ENCODE data around the gene FAH.

Gene FAH

DNA sequence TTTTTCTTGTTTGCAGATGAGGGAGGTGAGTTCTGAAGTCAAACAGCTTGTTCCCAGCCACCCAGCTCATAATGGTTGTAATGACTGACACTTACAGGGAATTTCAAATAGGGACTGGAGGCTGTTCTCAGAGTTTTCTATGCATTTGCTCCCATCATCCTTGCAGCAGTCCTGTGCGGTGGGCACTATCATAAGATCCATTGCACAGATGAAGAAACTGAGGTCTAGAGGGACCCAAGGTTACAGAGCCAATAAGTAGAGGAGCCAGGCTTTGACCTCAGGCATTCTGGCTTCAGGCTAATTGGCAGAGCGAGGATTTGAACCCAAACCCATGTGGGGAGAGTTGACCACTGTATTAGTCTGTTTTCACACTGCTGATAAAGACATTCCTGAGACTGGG lies 32.4 kb downstream of the FAH start:
- Histone ChIP-seq H3K4me3 (no peak overlapping the region), H3K9ac (ENCODE audit: insufficient read length) (no peak overlapping the region), H3K27ac (no peak overlapping the region), H3K9me3 (ENCODE audit: low read depth, low read length) (no peaks in the 10 kb centered on the region), H3K36me3 (ENCODE audit: insufficient read depth, low read length) (no peaks in the 10 kb centered on the region)
- no peak for TF ChIP-seq EZH2 (IDR thresholded peaks at IDR 0.05)
- TF ChIP-seq POLR2AphosphoS5 (IDR thresholded peaks at IDR 0.05; ENCODE audit: borderline replicate concordance, low read depth, low read length): no peak
- no peak for TF ChIP-seq FOXP2 (optimal IDR thresholded peaks at IDR 0.05; ENCODE audit: control extremely low read depth, extremely low read length, insufficient read depth)
- DNase-seq (ENCODE audit: low read depth, low spot score): no peak

DNA sequence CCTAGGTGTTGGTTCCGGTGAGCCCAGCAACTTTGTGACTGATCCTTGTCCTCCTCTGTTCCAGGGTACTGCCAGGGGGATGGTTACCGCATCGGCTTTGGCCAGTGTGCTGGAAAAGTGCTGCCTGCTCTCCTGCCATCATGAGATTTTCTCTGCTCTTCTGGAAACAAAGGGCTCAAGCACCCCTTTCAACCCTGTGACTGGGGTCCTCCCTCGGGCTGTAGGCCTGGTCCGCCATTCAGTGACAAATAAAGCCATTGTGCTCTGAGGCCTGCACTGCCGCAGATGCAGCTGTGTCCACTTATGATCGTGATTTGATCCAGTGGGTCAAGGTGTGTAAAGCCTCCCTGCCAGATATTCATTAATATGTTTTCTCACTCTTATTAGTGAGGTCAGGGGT lies 33.3 kb downstream of the FAH start:
- TF ChIP-seq POLR2AphosphoS5 (IDR thresholded peaks at IDR 0.05; ENCODE audit: borderline replicate concordance, low read depth, low read length) (no peak), EZH2 (IDR thresholded peaks at IDR 0.05) (no peak), FOXP2 (optimal IDR thresholded peaks at IDR 0.05; ENCODE audit: control extremely low read depth, extremely low read length, insufficient read depth) (no peak)

DNA sequence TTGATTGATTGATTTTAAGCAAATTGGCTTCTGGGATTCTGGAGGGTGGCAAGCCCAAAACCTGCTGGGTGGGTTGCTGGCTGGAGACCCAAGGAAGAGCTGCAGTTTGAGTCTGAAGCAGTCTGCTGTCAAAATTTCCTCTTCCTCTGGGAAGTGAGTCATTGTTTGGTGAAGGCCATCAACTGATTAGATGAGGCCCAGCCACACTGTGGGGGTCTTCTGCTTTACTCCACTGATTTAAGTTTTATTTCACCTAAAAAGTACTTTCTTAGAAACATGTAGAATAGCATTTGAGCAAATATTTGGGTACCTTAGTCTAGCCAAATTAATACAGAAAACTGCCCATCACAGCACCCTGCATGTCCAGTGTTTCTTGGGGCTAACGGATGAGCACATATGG lies 33.8 kb downstream of the FAH start:
- Histone ChIP-seq H3K4me3 (no peak overlapping the region), H3K9me3 (ENCODE audit: low read depth, low read length) (no peaks in the 10 kb centered on the region), H3K27ac (no peak overlapping the region), H3K36me3 (ENCODE audit: insufficient read depth, low read length) (no peaks in the 10 kb centered on the region), H3K9ac (ENCODE audit: insufficient read length) (no peak overlapping the region)
- TF ChIP-seq FOXP2 (optimal IDR thresholded peaks at IDR 0.05; ENCODE audit: control extremely low read depth, extremely low read length, insufficient read depth): no peak
- no peak for TF ChIP-seq POLR2AphosphoS5 (IDR thresholded peaks at IDR 0.05; ENCODE audit: borderline replicate concordance, low read depth, low read length)
- no peak for TF ChIP-seq EZH2 (IDR thresholded peaks at IDR 0.05)
- no peak for DNase-seq (ENCODE audit: low read depth, low spot score)

More for the DNA sequence above, 33.3 kb downstream of the FAH start:
- no peak for DNase-seq (ENCODE audit: low read depth, low spot score)
- H3K9me3 ChIP-seq (ENCODE audit: low read depth, low read length): no peaks in the 10 kb centered on the region
- no peak overlapping the region for H3K4me3 ChIP-seq
- H3K9ac ChIP-seq (ENCODE audit: insufficient read length): no peak overlapping the region
- H3K27ac ChIP-seq: no peak overlapping the region
- H3K36me3 ChIP-seq (ENCODE audit: insufficient read depth, low read length): no peaks in the 10 kb centered on the region

DNA sequence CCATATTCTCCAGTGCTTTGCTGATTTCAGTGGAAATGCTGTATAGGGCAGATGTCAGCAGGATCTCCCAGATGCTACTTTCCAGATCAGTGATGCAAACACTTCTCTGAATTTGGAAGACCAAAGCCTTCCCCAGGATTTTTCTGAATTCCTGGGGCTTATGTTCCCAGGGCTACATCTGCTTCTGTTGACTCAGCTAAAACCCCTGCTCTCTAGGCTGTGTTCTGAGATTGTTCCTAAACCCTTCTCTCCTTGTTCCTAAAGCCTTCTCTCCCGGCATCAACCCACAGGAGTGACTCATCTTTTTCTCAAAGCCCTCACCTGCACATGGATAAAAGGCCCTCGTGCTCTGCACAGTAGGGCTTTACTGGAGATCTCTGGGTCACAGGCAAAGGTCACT lies 35.5 kb downstream of the FAH start:
- Histone ChIP-seq H3K9me3 (ENCODE audit: low read depth, low read length) (no peaks in the 10 kb centered on the region), H3K4me3 (no peak overlapping the region), H3K9ac (ENCODE audit: insufficient read length) (no peak overlapping the region), H3K27ac (no peak overlapping the region), H3K36me3 (ENCODE audit: insufficient read depth, low read length) (no peaks in the 10 kb centered on the region)
- DNase-seq (ENCODE audit: low read depth, low spot score): no peak
- no peak for TF ChIP-seq POLR2AphosphoS5 (IDR thresholded peaks at IDR 0.05; ENCODE audit: borderline replicate concordance, low read depth, low read length)
- no peak for TF ChIP-seq EZH2 (IDR thresholded peaks at IDR 0.05)
- TF ChIP-seq FOXP2 (optimal IDR thresholded peaks at IDR 0.05; ENCODE audit: control extremely low read depth, extremely low read length, insufficient read depth): no peak

DNA sequence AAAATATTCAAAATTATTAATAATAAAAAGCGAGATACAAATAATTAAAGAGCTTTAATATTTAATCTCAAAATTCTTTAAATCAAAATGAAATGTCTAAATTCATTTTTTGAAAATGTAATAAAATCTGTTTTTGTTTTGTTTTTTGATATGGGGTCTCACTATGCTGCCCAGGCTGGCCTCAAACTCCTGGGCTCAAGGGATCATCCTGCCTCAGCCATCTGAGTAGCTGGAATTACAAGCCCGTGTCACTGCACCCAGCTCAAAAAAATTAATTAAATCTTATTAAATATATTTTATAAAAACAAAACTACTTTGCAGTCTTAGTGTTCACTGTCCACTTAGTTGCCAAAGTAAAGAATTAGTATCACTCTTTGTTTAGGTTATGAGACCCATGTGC lies 38.4 kb downstream of the FAH start:
- TF ChIP-seq POLR2AphosphoS5 (IDR thresholded peaks at IDR 0.05; ENCODE audit: borderline replicate concordance, low read depth, low read length): no peak
- TF ChIP-seq EZH2 (IDR thresholded peaks at IDR 0.05): no peak
- no peak for TF ChIP-seq FOXP2 (optimal IDR thresholded peaks at IDR 0.05; ENCODE audit: control extremely low read depth, extremely low read length, insufficient read depth)
- H3K9me3 ChIP-seq (ENCODE audit: low read depth, low read length): no peaks in the 10 kb centered on the region
- DNase-seq (ENCODE audit: low read depth, low spot score): no peak
- no peak overlapping the region for H3K27ac ChIP-seq
- H3K36me3 ChIP-seq (ENCODE audit: insufficient read depth, low read length): no peaks in the 10 kb centered on the region
- H3K9ac ChIP-seq (ENCODE audit: insufficient read length): no peak overlapping the region
- H3K4me3 ChIP-seq: no peak overlapping the region

DNA sequence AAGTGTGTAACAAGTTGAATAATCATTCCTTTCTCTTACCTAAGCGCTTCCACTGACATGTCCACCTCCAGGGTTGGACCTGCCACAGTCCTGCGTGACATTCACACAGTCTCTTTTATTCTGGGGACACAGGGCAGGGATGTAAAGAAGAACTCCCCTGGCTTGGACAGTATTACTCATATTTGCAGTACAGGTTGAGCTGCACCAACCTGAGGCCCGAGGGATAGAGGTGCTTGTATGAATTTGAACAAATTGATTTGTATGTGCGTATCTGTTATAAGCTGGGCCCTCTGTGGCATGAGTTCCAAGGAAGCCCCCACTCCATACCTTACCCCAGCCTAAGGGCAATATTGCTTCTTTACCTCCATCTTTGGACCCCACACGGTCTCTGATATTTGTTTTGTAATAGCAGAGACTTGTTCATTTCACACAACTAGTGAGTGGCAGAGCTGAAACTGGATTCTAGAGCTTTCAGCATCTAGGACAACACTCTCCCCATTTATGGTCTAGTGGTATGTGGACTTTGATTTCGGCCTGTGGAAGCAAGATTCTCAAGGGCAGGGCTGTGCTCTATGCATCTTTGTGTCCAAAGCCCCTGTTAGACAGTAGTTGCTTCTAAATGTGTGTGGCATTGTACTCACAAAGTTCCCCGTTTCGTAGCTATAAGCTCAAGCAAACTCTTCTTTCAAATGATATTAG lies 39.2 kb downstream of the FAH start:
- TF ChIP-seq FOXP2 (optimal IDR thresholded peaks at IDR 0.05; ENCODE audit: control extremely low read depth, extremely low read length, insufficient read depth): no peak
- TF ChIP-seq EZH2 (IDR thresholded peaks at IDR 0.05): no peak
- TF ChIP-seq POLR2AphosphoS5 (IDR thresholded peaks at IDR 0.05; ENCODE audit: borderline replicate concordance, low read depth, low read length): no peak

DNA sequence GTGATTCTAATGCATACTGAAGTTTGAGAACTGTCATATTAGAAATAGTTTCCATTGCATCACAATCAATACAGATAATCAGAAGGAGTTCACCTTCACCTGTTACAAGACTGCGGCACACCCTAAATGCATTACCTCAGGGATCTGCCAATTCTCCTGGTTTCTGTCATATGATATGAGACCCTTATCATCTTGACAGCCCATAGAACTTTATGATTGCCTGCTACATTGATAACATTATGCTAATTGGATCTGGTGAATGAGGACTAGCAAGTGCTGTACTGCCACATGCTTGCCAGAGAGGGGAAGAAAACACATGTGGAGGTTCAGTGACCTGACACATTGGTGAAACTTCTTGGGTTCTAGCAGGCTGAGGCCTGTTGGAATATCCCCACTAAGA lies 41.4 kb downstream of the FAH start:
- Histone ChIP-seq H3K9ac (ENCODE audit: insufficient read length) (no peak overlapping the region), H3K27ac (no peak overlapping the region), H3K9me3 (ENCODE audit: low read depth, low read length) (no peaks in the 10 kb centered on the region), H3K4me3 (no peak overlapping the region), H3K36me3 (ENCODE audit: insufficient read depth, low read length) (no peaks in the 10 kb centered on the region)
- DNase-seq (ENCODE audit: low read depth, low spot score): no peak
- TF ChIP-seq POLR2AphosphoS5 (IDR thresholded peaks at IDR 0.05; ENCODE audit: borderline replicate concordance, low read depth, low read length) (no peak), FOXP2 (optimal IDR thresholded peaks at IDR 0.05; ENCODE audit: control extremely low read depth, extremely low read length, insufficient read depth) (no peak), EZH2 (IDR thresholded peaks at IDR 0.05) (no peak)

More for the DNA sequence above, 39.2 kb downstream of the FAH start:
- Histone ChIP-seq H3K9ac (ENCODE audit: insufficient read length) (no peak overlapping the region), H3K27ac (no peak overlapping the region), H3K36me3 (ENCODE audit: insufficient read depth, low read length) (no peaks in the 10 kb centered on the region), H3K9me3 (ENCODE audit: low read depth, low read length) (no peaks in the 10 kb centered on the region), H3K4me3 (no peak overlapping the region)
- no peak for DNase-seq (ENCODE audit: low read depth, low spot score)

DNA sequence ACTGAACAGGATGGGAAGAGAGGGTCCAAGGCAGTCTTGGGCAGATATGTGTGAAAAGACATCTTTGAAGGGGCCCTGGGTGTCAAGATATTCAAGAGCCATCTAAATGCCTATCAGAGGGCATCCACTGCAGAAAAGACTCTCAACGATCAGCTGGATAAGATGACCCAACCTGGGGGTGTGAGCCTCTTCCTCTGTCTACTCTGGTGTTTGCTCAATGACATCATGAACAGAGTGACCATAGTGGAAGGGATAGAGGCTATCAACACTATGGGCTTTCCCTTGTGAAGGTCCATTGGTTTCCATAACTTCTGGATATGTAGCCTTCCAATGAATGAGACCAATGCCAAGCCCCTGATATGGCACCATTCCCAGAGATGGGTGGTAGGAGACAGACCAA lies 42.1 kb downstream of the FAH start:
- no peak overlapping the region for H3K4me3 ChIP-seq
- no peaks in the 10 kb centered on the region for H3K9me3 ChIP-seq (ENCODE audit: low read depth, low read length)
- DNase-seq (ENCODE audit: low read depth, low spot score): no peak
- H3K36me3 ChIP-seq (ENCODE audit: insufficient read depth, low read length): no peaks in the 10 kb centered on the region
- H3K9ac ChIP-seq (ENCODE audit: insufficient read length): no peak overlapping the region
- TF ChIP-seq POLR2AphosphoS5 (IDR thresholded peaks at IDR 0.05; ENCODE audit: borderline replicate concordance, low read depth, low read length) (no peak), FOXP2 (optimal IDR thresholded peaks at IDR 0.05; ENCODE audit: control extremely low read depth, extremely low read length, insufficient read depth) (no peak), EZH2 (IDR thresholded peaks at IDR 0.05) (no peak)
- H3K27ac ChIP-seq: no peak overlapping the region

DNA sequence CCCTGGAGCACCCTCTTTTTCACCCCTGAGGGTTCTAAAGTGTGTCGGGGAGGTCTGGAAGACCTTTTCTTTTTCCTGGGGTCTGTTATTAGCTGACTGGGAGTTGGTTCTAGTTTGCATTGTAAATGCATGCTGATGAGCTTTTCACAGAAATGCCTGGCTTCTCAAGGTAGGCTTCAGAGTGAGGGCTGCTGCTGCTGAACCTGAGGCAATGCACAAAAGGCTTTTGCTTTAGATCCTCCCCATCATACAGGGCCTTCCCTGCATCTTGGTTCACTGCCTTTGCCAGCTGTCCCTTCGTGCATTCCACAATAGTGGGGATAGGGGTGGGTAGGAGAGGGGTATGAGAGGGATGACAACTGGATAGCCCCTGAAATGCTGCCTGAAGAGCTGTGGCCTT lies 46.6 kb downstream of the FAH start:
- Histone ChIP-seq H3K27ac (no peak overlapping the region), H3K9ac (ENCODE audit: insufficient read length) (no peak overlapping the region), H3K4me3 (no peak overlapping the region), H3K36me3 (ENCODE audit: insufficient read depth, low read length) (no peaks in the 10 kb centered on the region), H3K9me3 (ENCODE audit: low read depth, low read length) (no peaks in the 10 kb centered on the region)
- TF ChIP-seq EZH2 (IDR thresholded peaks at IDR 0.05) (no peak), FOXP2 (optimal IDR thresholded peaks at IDR 0.05; ENCODE audit: control extremely low read depth, extremely low read length, insufficient read depth) (no peak), POLR2AphosphoS5 (IDR thresholded peaks at IDR 0.05; ENCODE audit: borderline replicate concordance, low read depth, low read length) (no peak)
- DNase-seq (ENCODE audit: low read depth, low spot score): no peak

All from SK-N-MC (cell line).